Activated effector memory CD4-positive, alpha-beta T cell treated with anti-CD3 and anti-CD28 coated beads, Interleukin-2, amount 50 U/mL, for 16 hours (primary cell): ENCODE data around the gene FUT3.

Experiments used
- DNase-seq: peaks from one replicate; pipeline ENCODE4 v3.0.0-alpha.2; 2020

Gene FUT3

GRCh38 chr19:5799247-5800241, 51.7 kb downstream of the FUT3 start:
- no peak for DNase-seq

- DNase-seq: no peak
These were observed 53.0 kb downstream of the FUT3 start for GRCh38 chr19:5798244-5798643.

GRCh38 chr19:5795382-5795919, 55.8 kb downstream of the FUT3 start:
- no peak for DNase-seq

GRCh38 chr19:5793188-5793587, 58.1 kb downstream of the FUT3 start:
- DNase-seq: no peak
